Smooth muscle cell (in vitro differentiated cells): Measurements from ENCODE around the gene RAB4B. TPM values are rescaled to one million over a fixed set of nuclear protein-coding genes. Genes with fewer than 3 reads are reported as not detected.

Source experiments
- DNase-seq: peaks from one replicate; lab custom pipeline; 2025; ENCODE audit not compliant: unreplicated experiment; lab: John Stamatoyannopoulos, UW
- H2AFZ ChIP-seq: fragments of 200-600 bp; sonication (generic); 2 replicates; pipeline ENCODE4 v1.6.0; 2016; ENCODE audit warnings: antibody characterized with exemption, low read depth, mild to moderate bottlenecking
- H3F3A ChIP-seq: fragments of 200-600 bp; sonication (generic); 2 replicates; pipeline ENCODE4 v1.6.0; 2017; ENCODE audit warnings: antibody characterized with exemption, low read depth
- H3K27ac ChIP-seq: fragments of 200-600 bp; sonication (generic); 2 replicates; pipeline ENCODE4 v1.5.1; 2016; ENCODE audit warnings: low read depth, mild to moderate bottlenecking
- H3K27me3 ChIP-seq: fragments of 200-600 bp; sonication (generic); 2 replicates; pipeline ENCODE4 v1.6.1; 2016; ENCODE audit warnings: low read depth, mild to moderate bottlenecking
- H3K36me3 ChIP-seq: fragments of 200-600 bp; sonication (generic); 2 replicates; pipeline ENCODE4 v1.5.1; 2016; ENCODE audit warnings: low read depth
- H3K4me1 ChIP-seq: fragments of 200-600 bp; sonication (generic); 2 replicates; pipeline ENCODE4 v1.5.1; 2016; ENCODE audit warnings: low read depth
- H3K4me2 ChIP-seq: fragments of 200-600 bp; sonication (generic); 2 replicates; pipeline ENCODE4 v1.6.0; 2016; ENCODE audit warnings: mild to moderate bottlenecking
- H3K4me3 ChIP-seq: fragments of 200-600 bp; sonication (generic); 2 replicates; pipeline ENCODE4 v1.5.1; 2016; ENCODE audit warnings: mild to moderate bottlenecking
- H3K79me2 ChIP-seq: fragments of 200-600 bp; sonication (generic); 2 replicates; pipeline ENCODE4 v1.6.0; 2016; ENCODE audit warnings: low read depth, mild to moderate bottlenecking
- H3K9ac ChIP-seq: fragments of 200-600 bp; sonication (generic); 2 replicates; pipeline ENCODE4 v1.6.0; 2016; ENCODE audit warnings: low read depth
- H3K9me3 ChIP-seq: fragments of 200-600 bp; sonication (generic); replicated peaks from 2 replicates; pipeline ENCODE4 v1.5.1; 2016; ENCODE audit warnings: low read depth
- H4K20me1 ChIP-seq: fragments of 200-600 bp; sonication (generic); 2 replicates; pipeline ENCODE4 v1.6.0; 2016; ENCODE audit warnings: low read depth
- WGBS: methylation state at CpG from one replicate; pipeline ENCODE4 v1.1.7; 2016; ENCODE audit warnings: low lambda C conversion rate; 5-methylcytosine and 5-hydroxymethylcytosine counted together
- polyA plus RNA-seq: library from polyadenylated mRNA; unstranded; fragments of >200 nt; fragmentation: Nextera tagmentation; extraction: Ambion mirVana; gene quantifications from 2 replicates; pipeline ENCODE4 v1.2.1, GENCODE V29; 2016
- total RNA-seq: library from RNA; depleted of rRNA; stranded (reverse); fragments of >200 nt; gene quantifications from 2 replicates; pipeline ENCODE4 v1.2.3, GENCODE V29; 2014
- TF ChIP-seq, protein P1 (sequence below): fragments of 200-600 bp; sonication (generic); IDR thresholded peaks from 2 replicates; pipeline ENCODE4 v1.5.1; 2017; ENCODE audit warnings: borderline replicate concordance, mild to moderate bottlenecking, antibody characterized with exemption; ENCODE audit not compliant: insufficient read depth, poor library complexity, severe bottlenecking

RAB4B gene
- total and polyA plus RNA-seq, 2 experiments from 2014 or later: 10.6 to 39.5 TPM

DNA sequence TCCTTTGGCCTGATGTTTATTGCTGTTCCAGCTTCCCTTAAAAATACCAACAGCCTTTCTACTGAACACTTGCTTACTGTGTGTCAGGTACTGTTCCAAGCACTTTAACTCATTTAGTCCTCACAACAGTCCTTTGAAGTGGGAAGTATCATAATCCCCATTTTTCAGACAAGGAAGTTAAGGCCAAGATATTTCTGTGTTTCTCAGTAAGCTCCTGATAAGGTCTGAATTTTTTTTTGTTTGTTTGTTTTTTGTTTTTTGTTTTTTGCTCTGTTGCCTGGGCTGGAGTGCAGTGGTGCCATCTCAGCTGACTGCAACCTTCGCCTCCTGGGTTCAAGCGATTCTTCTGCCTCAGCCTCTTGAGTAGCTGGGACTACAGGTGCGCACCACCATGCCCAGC lies 19.6 kb upstream of the RAB4B start:
- Histone ChIP-seq H2AFZ (no peak overlapping the region), H3K4me2 (no peak overlapping the region), H3K9ac (no peak overlapping the region), H3K9me3 (no peaks in the 10 kb centered on the region), H3F3A (peaks cover 2% of the 10 kb centered on the region), H3K79me2 (peaks cover 47% of the 10 kb centered on the region), H3K36me3 (peaks cover 12% of the 10 kb centered on the region), H3K4me3 (no peak overlapping the region), H4K20me1 (peaks cover 51% of the 10 kb centered on the region), H3K27me3 (no peaks in the 10 kb centered on the region), H3K4me1 (no peaks in the 10 kb centered on the region), H3K27ac (no peak overlapping the region)
- TF ChIP-seq, protein P1, sequence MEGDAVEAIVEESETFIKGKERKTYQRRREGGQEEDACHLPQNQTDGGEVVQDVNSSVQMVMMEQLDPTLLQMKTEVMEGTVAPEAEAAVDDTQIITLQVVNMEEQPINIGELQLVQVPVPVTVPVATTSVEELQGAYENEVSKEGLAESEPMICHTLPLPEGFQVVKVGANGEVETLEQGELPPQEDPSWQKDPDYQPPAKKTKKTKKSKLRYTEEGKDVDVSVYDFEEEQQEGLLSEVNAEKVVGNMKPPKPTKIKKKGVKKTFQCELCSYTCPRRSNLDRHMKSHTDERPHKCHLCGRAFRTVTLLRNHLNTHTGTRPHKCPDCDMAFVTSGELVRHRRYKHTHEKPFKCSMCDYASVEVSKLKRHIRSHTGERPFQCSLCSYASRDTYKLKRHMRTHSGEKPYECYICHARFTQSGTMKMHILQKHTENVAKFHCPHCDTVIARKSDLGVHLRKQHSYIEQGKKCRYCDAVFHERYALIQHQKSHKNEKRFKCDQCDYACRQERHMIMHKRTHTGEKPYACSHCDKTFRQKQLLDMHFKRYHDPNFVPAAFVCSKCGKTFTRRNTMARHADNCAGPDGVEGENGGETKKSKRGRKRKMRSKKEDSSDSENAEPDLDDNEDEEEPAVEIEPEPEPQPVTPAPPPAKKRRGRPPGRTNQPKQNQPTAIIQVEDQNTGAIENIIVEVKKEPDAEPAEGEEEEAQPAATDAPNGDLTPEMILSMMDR: no peak
- 100% methylated on average over 3 of the region's 3 CpGs for WGBS
- DNase-seq: no peak

DNA sequence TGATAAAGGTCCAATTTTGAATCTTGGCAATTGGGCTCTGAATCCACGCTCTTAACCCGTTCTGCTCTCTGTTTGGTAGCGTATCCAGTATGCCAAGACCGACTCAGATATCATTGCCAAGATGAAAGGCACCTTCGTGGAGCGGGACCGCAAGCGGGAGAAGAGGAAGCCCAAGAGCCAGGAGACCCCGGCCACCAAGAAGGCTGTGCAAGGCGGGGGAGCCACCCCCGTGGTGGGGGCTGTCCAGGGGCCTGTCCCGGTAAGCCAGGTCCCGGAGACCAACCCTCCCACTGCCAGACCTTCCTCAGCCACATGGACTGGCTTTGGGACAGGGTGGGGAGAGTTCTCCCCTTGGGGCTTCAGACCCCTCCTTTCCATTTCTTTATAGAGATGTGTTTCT lies 18.7 kb upstream of the RAB4B start:
- TF ChIP-seq, protein P1: no peak
- Histone ChIP-seq H3K4me2 (no peak overlapping the region), H3K27me3 (no peaks in the 10 kb centered on the region), H3K79me2 (peaks cover 38% of the 10 kb centered on the region), H3K36me3 (peaks cover 12% of the 10 kb centered on the region), H3K27ac (no peak overlapping the region), H3K9me3 (no peaks in the 10 kb centered on the region), H3K4me1 (no peaks in the 10 kb centered on the region), H4K20me1 (peaks cover 45% of the 10 kb centered on the region), H2AFZ (no peak overlapping the region), H3K4me3 (no peak overlapping the region), H3F3A (peaks cover 11% of the 10 kb centered on the region), H3K9ac (no peak overlapping the region)
- WGBS: 98% methylated on average over 13 of the region's 13 CpGs
- no peak for DNase-seq

DNA sequence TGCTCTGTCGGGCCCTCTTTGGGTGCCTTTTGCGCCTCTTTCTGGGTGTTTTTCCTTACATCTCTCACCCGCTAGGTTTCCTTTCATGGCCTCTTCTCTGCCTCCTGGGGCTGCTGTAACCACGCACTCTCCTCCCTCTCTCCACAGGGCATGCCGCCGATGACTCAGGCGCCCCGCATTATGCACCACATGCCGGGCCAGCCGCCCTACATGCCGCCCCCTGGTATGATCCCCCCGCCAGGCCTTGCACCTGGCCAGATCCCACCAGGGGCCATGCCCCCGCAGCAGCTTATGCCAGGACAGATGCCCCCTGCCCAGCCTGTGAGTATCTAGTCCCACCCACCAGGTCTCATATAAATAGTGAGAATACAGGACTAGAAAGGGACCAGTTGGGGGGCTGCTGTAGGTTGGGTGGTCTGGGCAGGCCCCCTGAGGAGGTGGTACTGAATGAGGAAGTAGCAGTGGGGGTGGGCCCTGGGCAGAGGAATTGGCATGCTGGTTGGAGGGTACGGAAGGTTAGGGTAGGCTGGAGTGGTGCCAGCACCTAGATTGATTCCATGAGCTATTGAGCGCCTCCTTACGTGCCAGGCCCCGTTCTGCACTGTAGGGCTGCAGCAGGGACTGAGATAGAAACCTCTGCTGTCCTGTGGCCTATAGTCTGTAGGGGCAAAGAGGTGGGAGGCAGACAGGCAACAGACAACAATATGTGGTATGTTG lies 15.1 kb upstream of the RAB4B start:
- Histone ChIP-seq H3K9me3 (no peaks in the 10 kb centered on the region), H3K36me3 (peaks cover 17% of the 10 kb centered on the region), H3K4me2 (no peak overlapping the region), H2AFZ (no peak overlapping the region), H3K79me2 (peaks cover 5% of the 10 kb centered on the region), H3K27me3 (no peaks in the 10 kb centered on the region), H3K27ac (no peak overlapping the region), H3K4me1 (no peaks in the 10 kb centered on the region), H3F3A (peaks cover 12% of the 10 kb centered on the region), H3K4me3 (no peak overlapping the region), H4K20me1 (peaks cover 12% of the 10 kb centered on the region), H3K9ac (no peak overlapping the region)
- WGBS: 98% methylated on average over 17 of the region's 17 CpGs
- TF ChIP-seq, protein P1: no peak
- no peak for DNase-seq

DNA sequence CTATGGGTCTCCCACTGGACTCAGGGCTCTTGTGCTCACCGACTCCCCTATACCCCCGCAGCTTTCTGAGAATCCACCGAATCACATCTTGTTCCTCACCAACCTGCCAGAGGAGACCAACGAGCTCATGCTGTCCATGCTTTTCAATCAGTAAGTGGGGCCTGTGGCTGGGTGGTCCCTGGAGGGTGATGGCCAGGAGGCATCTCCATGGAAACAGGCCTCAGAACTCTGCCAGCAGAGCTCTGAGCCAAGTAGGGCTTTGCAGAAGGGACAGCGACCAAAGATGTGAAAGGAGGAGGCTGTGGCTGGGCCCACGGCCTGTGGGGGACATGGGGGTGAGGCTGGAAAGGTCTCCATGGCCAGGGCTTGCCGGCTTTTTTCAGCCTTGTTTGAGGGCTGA lies 14.5 kb upstream of the RAB4B start:
- Histone ChIP-seq H3K79me2 (peaks cover under 1% of the 10 kb centered on the region), H4K20me1 (peaks cover 6% of the 10 kb centered on the region), H3K36me3 (peaks cover 13% of the 10 kb centered on the region), H2AFZ (no peak overlapping the region), H3K27me3 (no peaks in the 10 kb centered on the region), H3K9me3 (no peaks in the 10 kb centered on the region), H3K4me1 (no peaks in the 10 kb centered on the region), H3K27ac (no peak overlapping the region), H3F3A (peaks cover 12% of the 10 kb centered on the region), H3K4me3 (no peak overlapping the region), H3K9ac (no peak overlapping the region), H3K4me2 (no peak overlapping the region)
- TF ChIP-seq, protein P1: no peak
- no peak for DNase-seq
- WGBS: 99% methylated on average over 7 of the region's 7 CpGs
